ENCODE measurements around the gene WHRN. TPM values are rescaled to one million over a fixed set of nuclear protein-coding genes. Genes with fewer than 3 reads are reported as not detected.

The WHRN gene
- total RNA-seq, 1 donor from 2014 or later = 6.9 TPM

GRCh38 chr9:114471157-114471556 lies 34.1 kb downstream of the WHRN start:
- no peak for TF ChIP-seq CTCF (IDR thresholded peaks at IDR 0.05)
- no peak for DNase-seq (ENCODE audit: low spot score)
- peaks cover 4% of the 10 kb centered on the region for H3K36me3 Mint-ChIP-seq (ENCODE audit: low read depth)
- no peaks in the 10 kb centered on the region for H3K27me3 Mint-ChIP-seq (ENCODE audit: low read depth)
- no peak overlapping the region for H3K27ac Mint-ChIP-seq (ENCODE audit: unreplicated experiment)
- H3K4me1 Mint-ChIP-seq (ENCODE audit: low read depth) = no peaks in the 10 kb centered on the region
- no peak overlapping the region for H3K4me3 Mint-ChIP-seq (ENCODE audit: unreplicated experiment)
- peaks cover 4% of the 10 kb centered on the region for H3K9me3 Mint-ChIP-seq (ENCODE audit: low read depth)

- no peaks in the 10 kb centered on the region for H3K4me1 Mint-ChIP-seq (ENCODE audit: low read depth)
- TF ChIP-seq CTCF (IDR thresholded peaks at IDR 0.05) = no peak
- no peak overlapping the region for H3K4me3 Mint-ChIP-seq (ENCODE audit: unreplicated experiment)
- H3K27me3 Mint-ChIP-seq (ENCODE audit: low read depth) = no peaks in the 10 kb centered on the region
- peaks cover 4% of the 10 kb centered on the region for H3K36me3 Mint-ChIP-seq (ENCODE audit: low read depth)
- no peak overlapping the region for H3K27ac Mint-ChIP-seq (ENCODE audit: unreplicated experiment)
- DNase-seq (ENCODE audit: low spot score) = no peak
- H3K9me3 Mint-ChIP-seq (ENCODE audit: low read depth) = peaks cover 4% of the 10 kb centered on the region
Observed at GRCh38 chr9:114470581-114470980, 34.7 kb downstream of the WHRN start.

GRCh38 chr9:114470121-114470520 lies 35.2 kb downstream of the WHRN start:
- Mint-ChIP-seq H3K27me3 (ENCODE audit: low read depth) (no peaks in the 10 kb centered on the region), H3K36me3 (ENCODE audit: low read depth) (peaks cover 4% of the 10 kb centered on the region), H3K27ac (ENCODE audit: unreplicated experiment) (no peak overlapping the region), H3K4me1 (ENCODE audit: low read depth) (no peaks in the 10 kb centered on the region), H3K9me3 (ENCODE audit: low read depth) (peaks cover 4% of the 10 kb centered on the region), H3K4me3 (ENCODE audit: unreplicated experiment) (no peak overlapping the region)
- TF ChIP-seq CTCF (IDR thresholded peaks at IDR 0.05) = no peak
- no peak for DNase-seq (ENCODE audit: low spot score)

GRCh38 chr9:114469091-114469853 lies 36.0 kb downstream of the WHRN start:
- Mint-ChIP-seq H3K36me3 (ENCODE audit: low read depth) (peaks cover 5% of the 10 kb centered on the region), H3K4me1 (ENCODE audit: low read depth) (no peaks in the 10 kb centered on the region), H3K27ac (ENCODE audit: unreplicated experiment) (no peak overlapping the region), H3K4me3 (ENCODE audit: unreplicated experiment) (no peak overlapping the region), H3K27me3 (ENCODE audit: low read depth) (no peaks in the 10 kb centered on the region), H3K9me3 (ENCODE audit: low read depth) (peaks cover 6% of the 10 kb centered on the region)
- no peak for TF ChIP-seq CTCF (IDR thresholded peaks at IDR 0.05)
- no peak for DNase-seq (ENCODE audit: low spot score)

- no peak overlapping the region for H3K4me3 Mint-ChIP-seq (ENCODE audit: unreplicated experiment)
- TF ChIP-seq CTCF (IDR thresholded peaks at IDR 0.05) = no peak
- no peaks in the 10 kb centered on the region for H3K4me1 Mint-ChIP-seq (ENCODE audit: low read depth)
- H3K27ac Mint-ChIP-seq (ENCODE audit: unreplicated experiment) = no peak overlapping the region
- peaks cover 5% of the 10 kb centered on the region for H3K36me3 Mint-ChIP-seq (ENCODE audit: low read depth)
- H3K27me3 Mint-ChIP-seq (ENCODE audit: low read depth) = no peaks in the 10 kb centered on the region
- H3K9me3 Mint-ChIP-seq (ENCODE audit: low read depth) = peaks cover 6% of the 10 kb centered on the region
- DNase-seq (ENCODE audit: low spot score) = no peak
Observed at GRCh38 chr9:114467910-114468309, 37.4 kb downstream of the WHRN start.
